Measurements from ENCODE around the gene WDR38. TPM values are rescaled to one million over a fixed set of nuclear protein-coding genes. Genes with fewer than 3 reads are reported as not detected.

Gene WDR38, protein sequence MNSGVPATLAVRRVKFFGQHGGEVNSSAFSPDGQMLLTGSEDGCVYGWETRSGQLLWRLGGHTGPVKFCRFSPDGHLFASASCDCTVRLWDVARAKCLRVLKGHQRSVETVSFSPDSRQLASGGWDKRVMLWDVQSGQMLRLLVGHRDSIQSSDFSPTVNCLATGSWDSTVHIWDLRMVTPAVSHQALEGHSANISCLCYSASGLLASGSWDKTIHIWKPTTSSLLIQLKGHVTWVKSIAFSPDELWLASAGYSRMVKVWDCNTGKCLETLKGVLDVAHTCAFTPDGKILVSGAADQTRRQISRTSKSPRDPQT
- total RNA-seq (not detected), polyA plus RNA-seq (not detected)

DNA sequence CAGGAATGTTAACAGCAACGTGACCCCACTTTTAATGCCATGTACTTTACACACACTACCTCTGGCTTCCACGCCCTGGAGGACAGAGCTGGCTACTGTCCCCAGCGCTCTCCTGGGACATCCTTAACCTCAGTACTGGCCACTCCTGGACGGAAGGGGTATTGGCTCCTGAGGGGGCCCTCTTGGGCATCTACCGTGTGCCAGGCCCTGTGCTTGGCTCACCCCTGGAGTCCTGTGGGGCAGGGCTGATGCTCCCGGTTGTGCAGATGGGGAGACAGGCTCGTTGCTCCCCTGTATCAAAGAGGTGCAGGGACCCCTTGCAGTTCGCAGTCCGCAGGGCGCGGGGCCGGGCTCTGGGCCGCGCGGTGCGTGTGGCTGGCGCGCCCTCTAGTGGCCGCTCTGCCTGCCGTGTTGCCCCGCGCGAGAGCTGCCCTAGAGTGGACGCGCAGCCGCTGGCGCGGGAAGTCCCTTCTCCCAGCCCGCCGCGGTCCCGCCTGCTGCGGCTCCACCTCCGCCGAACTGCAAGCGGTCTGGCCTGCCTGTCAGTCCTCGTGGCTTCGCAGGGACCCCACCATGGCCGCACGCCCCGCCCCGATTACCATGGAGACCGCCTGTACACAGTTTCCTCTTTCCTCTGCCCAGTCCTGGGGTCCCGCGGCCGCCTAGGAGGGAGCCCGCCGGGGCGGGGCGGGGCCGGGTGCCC, at the start of gene WDR38:
Gene WDR38 (plus strand): TSS at position 632 of the 703 bp plus-strand sequence. CDS start 72 bp downstream, outside the sequence.
- DNase-seq (ENCODE audit: low spot score): peak; percentile 82
- Histone ChIP-seq H3K36me3 (ENCODE audit: control insufficient read depth in 4 of 4, insufficient read depth in 3 of 4, low read depth in 1 of 4, low read length in 3 of 4) (peaks cover 0 to 15% (median 9%) of the 10 kb centered on the region in 4 donors), H3K4me1 (ENCODE audit: control insufficient read depth in 4 of 4, insufficient read depth in 4 of 4, low read length in 3 of 4) (peaks cover 2 to 13% (median 10%) of the 10 kb centered on the region in 4 donors), H3K27ac (ENCODE audit: low read depth in 1 of 2, low read length in 2 of 2) (no peak within 1 kb of the TSS), H3K4me3 (ENCODE audit: low read depth in 1 of 3, low read length in 3 of 3) (peak within 1 kb of the TSS in 2 of 3 donors; percentile 49 to 67), H3K9me3 (ENCODE audit: control insufficient read depth in 4 of 4, low read length in 3 of 4) (no peaks in the 10 kb centered on the region), H3K27me3 (ENCODE audit: control insufficient read depth in 4 of 4, insufficient read depth in 4 of 4, low read length in 3 of 4) (peaks cover 0 to 4% (median 0%) of the 10 kb centered on the region in 4 donors), H3K9ac (ENCODE audit: low read depth in 1 of 2, low read length in 2 of 2) (no peak within 1 kb of the TSS)
- TF ChIP-seq, protein P1, sequence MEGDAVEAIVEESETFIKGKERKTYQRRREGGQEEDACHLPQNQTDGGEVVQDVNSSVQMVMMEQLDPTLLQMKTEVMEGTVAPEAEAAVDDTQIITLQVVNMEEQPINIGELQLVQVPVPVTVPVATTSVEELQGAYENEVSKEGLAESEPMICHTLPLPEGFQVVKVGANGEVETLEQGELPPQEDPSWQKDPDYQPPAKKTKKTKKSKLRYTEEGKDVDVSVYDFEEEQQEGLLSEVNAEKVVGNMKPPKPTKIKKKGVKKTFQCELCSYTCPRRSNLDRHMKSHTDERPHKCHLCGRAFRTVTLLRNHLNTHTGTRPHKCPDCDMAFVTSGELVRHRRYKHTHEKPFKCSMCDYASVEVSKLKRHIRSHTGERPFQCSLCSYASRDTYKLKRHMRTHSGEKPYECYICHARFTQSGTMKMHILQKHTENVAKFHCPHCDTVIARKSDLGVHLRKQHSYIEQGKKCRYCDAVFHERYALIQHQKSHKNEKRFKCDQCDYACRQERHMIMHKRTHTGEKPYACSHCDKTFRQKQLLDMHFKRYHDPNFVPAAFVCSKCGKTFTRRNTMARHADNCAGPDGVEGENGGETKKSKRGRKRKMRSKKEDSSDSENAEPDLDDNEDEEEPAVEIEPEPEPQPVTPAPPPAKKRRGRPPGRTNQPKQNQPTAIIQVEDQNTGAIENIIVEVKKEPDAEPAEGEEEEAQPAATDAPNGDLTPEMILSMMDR (IDR thresholded peaks at IDR 0.05; ENCODE audit: low read depth, low read length, missing input control): peak; percentile 77
- TF ChIP-seq RAD21 (IDR thresholded peaks at IDR 0.05): peak; percentile 86 to 90
- no peak for TF ChIP-seq TAF1 (conservative IDR thresholded peaks at IDR 0.05)
- WGBS: 1% methylated on average over 51 of the region's 51 CpGs

DNA sequence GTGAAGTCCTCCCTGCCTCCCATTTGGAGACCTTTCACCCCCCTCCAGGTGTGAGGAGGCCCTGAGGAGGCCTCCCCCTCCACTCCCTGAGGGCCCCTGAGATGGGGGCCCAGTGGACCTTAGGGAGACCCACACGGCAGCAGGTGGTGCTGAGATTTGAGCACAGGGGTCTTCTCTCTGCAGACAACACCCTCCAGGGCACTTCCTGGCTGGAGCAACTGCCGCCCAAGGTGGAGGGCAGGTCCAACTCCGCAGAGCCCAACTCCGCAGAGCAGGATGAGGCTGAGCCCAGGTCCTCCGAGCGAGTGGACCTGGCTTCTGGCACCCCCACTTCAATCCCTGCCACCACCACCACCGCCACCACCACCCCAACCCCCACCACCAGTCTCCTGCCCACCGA, 49.3 kb upstream of the WDR38 start:
- H3K27me3 ChIP-seq (ENCODE audit: control insufficient read depth in 4 of 4, insufficient read depth in 4 of 4, low read length in 3 of 4): no peaks in the 10 kb centered on the region
- WGBS: 97% methylated on average over 8 of the region's 8 CpGs
- H3K27ac ChIP-seq (ENCODE audit: low read depth in 1 of 2, low read length in 2 of 2): no peak overlapping the region
- no peaks in the 10 kb centered on the region for H3K9me3 ChIP-seq (ENCODE audit: control insufficient read depth in 4 of 4, low read length in 3 of 4)
- no peak overlapping the region for H3K4me3 ChIP-seq (ENCODE audit: low read depth in 1 of 3, low read length in 3 of 3)
- DNase-seq (ENCODE audit: low spot score): no peak
- H3K4me1 ChIP-seq (ENCODE audit: control insufficient read depth in 4 of 4, insufficient read depth in 4 of 4, low read length in 3 of 4): no peaks in the 10 kb centered on the region
- TF ChIP-seq HNF4A (conservative IDR thresholded peaks at IDR 0.05): no peak
- TF ChIP-seq, protein P2, sequence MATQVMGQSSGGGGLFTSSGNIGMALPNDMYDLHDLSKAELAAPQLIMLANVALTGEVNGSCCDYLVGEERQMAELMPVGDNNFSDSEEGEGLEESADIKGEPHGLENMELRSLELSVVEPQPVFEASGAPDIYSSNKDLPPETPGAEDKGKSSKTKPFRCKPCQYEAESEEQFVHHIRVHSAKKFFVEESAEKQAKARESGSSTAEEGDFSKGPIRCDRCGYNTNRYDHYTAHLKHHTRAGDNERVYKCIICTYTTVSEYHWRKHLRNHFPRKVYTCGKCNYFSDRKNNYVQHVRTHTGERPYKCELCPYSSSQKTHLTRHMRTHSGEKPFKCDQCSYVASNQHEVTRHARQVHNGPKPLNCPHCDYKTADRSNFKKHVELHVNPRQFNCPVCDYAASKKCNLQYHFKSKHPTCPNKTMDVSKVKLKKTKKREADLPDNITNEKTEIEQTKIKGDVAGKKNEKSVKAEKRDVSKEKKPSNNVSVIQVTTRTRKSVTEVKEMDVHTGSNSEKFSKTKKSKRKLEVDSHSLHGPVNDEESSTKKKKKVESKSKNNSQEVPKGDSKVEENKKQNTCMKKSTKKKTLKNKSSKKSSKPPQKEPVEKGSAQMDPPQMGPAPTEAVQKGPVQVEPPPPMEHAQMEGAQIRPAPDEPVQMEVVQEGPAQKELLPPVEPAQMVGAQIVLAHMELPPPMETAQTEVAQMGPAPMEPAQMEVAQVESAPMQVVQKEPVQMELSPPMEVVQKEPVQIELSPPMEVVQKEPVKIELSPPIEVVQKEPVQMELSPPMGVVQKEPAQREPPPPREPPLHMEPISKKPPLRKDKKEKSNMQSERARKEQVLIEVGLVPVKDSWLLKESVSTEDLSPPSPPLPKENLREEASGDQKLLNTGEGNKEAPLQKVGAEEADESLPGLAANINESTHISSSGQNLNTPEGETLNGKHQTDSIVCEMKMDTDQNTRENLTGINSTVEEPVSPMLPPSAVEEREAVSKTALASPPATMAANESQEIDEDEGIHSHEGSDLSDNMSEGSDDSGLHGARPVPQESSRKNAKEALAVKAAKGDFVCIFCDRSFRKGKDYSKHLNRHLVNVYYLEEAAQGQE (IDR thresholded peaks at IDR 0.05): no peak
- TF ChIP-seq JUND (IDR thresholded peaks at IDR 0.05): no peak
- TF ChIP-seq, protein P1 (IDR thresholded peaks at IDR 0.05; ENCODE audit: low read depth, low read length, missing input control): no peak
- TF ChIP-seq NR2F2 (IDR thresholded peaks at IDR 0.05): no peak
- no peak for TF ChIP-seq RXRA (IDR thresholded peaks at IDR 0.05)
- no peak for TF ChIP-seq HNF4G (IDR thresholded peaks at IDR 0.05)
- TF ChIP-seq SP1 (IDR thresholded peaks at IDR 0.05): no peak
- TF ChIP-seq, protein P3, sequence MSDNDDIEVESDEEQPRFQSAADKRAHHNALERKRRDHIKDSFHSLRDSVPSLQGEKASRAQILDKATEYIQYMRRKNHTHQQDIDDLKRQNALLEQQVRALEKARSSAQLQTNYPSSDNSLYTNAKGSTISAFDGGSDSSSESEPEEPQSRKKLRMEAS (IDR thresholded peaks at IDR 0.05): no peak
- no peak for TF ChIP-seq FOXA1 (IDR thresholded peaks at IDR 0.05)
- TF ChIP-seq, protein P4, sequence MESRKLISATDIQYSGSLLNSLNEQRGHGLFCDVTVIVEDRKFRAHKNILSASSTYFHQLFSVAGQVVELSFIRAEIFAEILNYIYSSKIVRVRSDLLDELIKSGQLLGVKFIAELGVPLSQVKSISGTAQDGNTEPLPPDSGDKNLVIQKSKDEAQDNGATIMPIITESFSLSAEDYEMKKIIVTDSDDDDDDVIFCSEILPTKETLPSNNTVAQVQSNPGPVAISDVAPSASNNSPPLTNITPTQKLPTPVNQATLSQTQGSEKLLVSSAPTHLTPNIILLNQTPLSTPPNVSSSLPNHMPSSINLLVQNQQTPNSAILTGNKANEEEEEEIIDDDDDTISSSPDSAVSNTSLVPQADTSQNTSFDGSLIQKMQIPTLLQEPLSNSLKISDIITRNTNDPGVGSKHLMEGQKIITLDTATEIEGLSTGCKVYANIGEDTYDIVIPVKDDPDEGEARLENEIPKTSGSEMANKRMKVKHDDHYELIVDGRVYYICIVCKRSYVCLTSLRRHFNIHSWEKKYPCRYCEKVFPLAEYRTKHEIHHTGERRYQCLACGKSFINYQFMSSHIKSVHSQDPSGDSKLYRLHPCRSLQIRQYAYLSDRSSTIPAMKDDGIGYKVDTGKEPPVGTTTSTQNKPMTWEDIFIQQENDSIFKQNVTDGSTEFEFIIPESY (IDR thresholded peaks at IDR 0.05): no peak
- no peak for TF ChIP-seq YY1 (IDR thresholded peaks at IDR 0.05)
- no peak for TF ChIP-seq GABPA (IDR thresholded peaks at IDR 0.05 in 1 of 2, conservative IDR thresholded peaks at IDR 0.05 in 1 of 2)
- no peak for TF ChIP-seq FOXA2 (IDR thresholded peaks at IDR 0.05)
- TF ChIP-seq, protein P5, sequence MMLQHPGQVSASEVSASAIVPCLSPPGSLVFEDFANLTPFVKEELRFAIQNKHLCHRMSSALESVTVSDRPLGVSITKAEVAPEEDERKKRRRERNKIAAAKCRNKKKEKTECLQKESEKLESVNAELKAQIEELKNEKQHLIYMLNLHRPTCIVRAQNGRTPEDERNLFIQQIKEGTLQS (IDR thresholded peaks at IDR 0.05): no peak
- no peak for TF ChIP-seq TAF1 (conservative IDR thresholded peaks at IDR 0.05)
- H3K36me3 ChIP-seq (ENCODE audit: control insufficient read depth in 4 of 4, insufficient read depth in 3 of 4, low read depth in 1 of 4, low read length in 3 of 4): no peaks in the 10 kb centered on the region
- no peak overlapping the region for H3K9ac ChIP-seq (ENCODE audit: low read depth in 1 of 2, low read length in 2 of 2)

Measured in liver (tissue), 9 donors.